Hematopoietic multipotent progenitor cell treated with erythropoietin and hydrocortisone succinate and interleukin-3 and kit ligand, for 15 days (in vitro differentiated cells): ENCODE results near the gene MPHOSPH9.

Source experiments
- DNase-seq: peaks from one replicate; pipeline ENCODE4 v3.0.0-alpha.2; 2015; ENCODE audit warnings: low spot score

Gene MPHOSPH9

DNA sequence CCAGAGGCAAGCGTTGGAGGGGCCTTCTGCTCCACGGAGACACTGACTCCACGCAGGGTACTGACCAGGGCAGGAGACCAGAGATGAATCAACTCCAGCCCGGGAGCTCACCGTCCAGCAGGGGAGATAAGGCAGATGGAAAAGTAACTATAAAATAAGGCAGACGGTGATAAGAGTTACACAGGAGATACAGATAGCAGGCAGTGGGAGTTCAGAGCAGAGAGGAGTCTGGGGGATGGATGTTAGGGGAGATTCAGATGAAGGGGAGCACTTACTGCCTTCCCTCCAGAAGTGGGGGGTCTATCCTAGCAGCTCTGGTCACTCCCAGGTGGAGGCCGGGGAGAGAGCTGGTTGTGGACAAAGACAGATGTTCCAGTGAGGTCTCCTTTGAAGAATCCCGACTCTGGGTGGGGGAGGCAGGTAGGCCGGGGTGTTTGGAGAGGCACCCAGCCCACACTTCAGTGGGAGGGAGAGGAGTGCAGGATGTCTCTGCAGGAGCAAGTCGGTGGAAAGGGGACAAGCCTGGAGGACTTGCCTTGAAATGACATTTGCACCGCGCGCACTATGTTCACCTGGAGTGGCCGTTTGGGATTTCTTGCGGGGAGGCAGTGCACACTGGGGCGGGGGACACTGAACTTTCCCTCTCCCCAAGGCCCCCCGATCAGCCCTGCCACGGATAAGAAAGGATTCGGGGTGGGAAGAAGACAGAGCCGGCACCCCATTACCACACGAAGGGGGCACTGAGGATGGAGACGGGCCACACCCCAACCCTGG, 83.3 kb downstream of the MPHOSPH9 start:
- no peak for DNase-seq

DNA sequence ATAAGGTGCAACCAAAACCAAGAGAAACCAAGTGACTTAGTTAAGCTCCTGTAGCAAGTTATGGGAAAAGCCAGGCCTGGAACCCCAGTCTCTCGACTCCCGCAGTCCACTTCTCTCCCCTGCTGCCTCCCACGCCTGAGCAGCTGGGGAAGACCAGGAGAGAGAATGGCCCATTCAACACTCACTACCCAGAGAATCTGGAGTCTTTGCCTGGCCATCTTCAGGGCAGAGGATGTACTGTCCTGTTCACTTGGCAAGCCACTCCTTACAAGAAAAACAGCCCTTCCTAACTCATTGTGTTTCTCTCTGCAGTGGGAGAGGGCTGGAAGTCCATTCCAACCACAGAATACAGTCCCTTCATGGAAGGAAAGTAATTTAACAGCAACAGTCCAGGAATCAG, 83.9 kb downstream of the MPHOSPH9 start:
- no peak for DNase-seq

DNA sequence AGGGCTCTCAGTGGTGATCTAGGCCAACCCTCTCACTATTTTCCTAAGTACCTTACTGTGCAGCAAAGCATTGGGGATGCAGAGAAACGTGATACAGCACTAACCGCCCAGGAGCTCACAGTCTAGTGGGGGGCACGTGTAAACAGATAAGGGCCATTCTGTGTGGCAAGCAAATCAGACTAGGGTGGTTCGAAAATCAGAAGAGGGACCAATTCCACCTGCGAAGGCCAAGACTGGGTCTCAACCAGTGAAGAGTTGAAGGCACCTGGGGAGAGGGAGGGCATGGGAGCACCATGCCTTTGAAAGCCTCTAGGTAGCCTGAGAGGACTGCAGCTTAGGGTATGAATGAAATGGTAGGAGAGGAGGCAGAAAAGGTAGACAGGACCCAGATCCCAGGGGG, 84.3 kb downstream of the MPHOSPH9 start:
- no peak for DNase-seq

DNA sequence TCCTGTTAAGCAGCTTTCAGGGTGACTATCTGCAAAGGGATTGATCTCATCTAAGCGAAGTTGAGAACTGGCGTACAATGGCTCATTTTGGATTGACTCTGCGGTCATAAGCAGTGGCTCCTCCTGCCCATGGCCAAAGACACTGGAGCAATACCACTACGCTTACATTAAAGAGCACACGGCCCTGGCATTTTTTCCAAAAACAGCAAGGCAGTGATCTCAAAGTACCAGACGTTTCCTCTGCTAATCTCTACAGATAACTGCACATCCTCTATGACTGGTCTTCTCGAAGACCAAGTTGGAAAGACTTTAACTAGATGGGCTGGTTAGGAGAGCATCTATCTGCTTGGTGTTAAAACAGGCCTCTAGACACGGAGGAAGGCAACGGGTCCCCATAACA, 84.7 kb downstream of the MPHOSPH9 start:
- DNase-seq, result no peak

DNA sequence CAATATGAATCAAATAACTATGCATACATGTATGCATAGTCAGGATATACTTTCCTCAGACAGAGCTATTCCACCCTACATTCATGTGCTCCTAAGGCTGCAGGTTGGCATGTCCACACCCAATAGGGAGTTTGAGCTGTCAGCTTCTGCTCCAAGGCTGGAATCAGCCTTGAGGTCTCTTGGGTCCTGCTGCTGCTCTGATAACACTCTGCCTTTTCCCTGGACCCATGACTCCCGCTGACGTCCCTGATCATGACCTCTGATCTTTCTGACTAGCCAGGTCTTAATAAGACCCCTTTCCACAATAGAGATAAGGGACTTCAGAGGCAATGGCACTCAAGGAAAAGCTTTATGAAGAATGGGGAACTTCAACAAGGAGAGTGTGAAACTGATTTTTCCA, 87.7 kb downstream of the MPHOSPH9 start:
- no peak for DNase-seq

DNA sequence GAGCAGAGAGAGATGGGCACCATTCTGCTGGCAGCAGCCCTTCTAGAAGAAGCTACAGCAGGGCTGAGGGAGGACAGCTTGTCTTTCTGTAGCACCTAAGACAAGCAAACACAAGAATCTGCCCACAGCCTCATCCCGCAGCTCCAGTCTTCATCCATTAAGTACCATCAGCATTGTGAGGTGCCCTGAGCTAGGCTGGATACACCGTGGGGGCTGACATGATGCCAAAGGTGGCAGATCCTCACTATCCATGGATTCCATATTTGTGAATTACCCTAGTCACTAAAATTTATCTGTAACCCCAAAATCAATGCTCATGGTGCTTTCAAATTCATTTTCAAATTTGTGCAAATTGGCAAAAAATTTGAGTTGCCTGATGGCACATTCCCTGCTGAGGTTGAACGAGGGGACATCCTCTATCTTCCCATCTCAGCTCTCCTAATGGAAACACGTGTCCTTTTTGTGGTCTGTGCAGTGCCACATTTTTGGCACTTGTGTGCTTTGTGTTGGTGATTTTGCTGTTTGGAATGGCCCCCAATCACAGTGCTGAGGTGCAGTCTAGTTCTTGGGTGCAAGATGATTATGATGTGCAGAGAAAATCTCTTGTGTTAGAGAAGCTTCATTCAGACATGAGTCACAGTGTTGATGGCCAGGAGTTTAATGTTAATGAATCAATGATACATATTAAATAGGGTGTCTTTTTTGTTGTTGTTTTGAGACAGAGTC, 89.0 kb downstream of the MPHOSPH9 start:
- no peak for DNase-seq

DNA sequence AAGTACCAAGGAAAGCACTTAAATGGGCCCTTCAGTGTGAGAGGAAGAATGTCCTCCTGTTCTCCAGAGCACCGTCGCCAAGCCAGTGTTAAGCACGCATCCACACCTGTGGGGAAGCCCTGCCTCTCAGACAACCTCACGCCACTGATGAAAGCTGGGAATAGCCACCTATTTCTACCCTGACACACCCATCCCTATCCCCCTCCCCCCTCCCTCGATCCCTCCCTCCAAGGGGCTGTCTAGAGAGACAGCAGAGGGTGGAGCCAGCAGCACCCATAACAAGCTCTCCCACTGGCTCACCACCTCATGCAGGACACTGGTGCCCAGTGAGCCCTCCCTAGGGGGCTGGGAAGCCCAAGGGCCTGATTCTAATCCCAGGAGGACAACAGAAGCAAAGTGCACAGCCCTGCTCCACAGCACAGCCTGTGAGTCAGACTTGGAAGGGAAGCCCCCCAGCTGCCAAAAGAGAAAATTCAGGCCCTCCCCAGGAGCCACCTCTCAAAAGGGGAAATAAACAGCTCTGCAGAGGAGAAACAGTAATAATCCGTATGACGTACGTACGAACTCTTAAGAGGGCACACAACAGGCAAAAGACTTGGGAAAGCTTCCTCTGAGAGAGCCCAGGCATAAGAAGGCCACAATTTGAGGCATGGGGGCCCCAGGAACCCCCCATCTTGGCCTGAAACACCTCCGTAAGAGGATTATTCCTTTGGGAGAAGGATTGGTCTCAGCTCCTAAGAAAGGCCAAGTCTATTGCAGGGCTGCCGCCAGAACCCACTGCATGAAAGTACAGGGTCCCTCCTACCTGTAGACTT, 89.8 kb downstream of the MPHOSPH9 start:
- DNase-seq, result no peak

DNA sequence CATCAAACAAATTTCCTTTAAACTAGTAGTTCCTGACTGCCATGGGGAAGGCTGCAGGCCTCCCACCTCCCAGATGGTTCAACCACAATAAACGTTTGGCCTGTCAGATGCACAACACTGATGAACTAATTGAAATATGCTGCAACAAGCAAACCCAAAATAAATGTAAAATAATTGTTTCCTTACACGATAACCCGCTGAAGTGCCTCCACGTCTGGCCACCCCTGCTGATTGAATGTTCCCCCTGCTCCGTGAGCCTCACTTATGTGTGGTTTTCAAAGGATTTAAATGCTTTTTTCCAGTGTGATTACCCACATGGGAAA, 90.5 kb downstream of the MPHOSPH9 start:
- DNase-seq, result no peak

DNA sequence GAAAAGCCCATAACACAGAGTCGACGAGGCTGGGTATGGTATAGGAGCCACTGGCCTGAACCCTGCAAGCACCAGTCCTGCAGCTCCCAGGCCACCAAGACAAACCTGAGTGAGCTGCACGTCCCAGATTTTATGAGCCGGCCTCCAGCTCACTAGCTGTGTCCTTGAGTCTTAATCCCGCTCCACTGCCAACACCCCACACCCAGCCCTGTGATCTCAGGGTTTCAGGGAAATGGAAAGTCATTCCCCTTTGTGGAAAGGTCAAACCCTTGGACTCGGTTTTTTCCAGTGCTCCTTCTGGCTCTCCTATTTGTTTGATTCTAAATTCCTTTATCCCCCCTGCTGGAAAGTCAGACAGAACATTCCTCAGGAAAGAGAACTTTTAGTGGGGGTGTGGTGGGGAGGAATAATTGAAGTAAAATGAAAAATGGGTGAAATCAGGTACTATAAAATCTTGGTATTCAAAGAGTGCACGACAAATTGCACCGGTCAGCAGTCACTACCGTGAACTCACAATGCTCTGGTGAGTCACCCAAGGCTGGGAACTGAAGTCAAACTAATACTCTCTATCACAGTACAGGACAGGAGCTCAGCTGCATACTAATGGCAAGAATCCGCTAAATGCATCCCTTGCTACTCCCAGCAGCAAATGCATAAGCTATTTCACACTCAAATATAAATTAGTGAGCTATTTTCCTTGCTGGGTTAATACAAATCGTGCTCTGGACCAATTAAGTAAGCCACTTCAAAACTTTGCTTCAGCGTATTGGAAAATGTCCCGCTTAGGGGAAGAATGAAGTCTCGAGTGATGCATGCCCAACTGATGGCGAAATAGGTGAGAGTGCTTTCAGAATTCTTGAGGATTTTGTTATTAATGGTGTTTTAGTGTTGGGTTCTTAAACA, 91.1 kb downstream of the MPHOSPH9 start:
- no peak for DNase-seq

DNA sequence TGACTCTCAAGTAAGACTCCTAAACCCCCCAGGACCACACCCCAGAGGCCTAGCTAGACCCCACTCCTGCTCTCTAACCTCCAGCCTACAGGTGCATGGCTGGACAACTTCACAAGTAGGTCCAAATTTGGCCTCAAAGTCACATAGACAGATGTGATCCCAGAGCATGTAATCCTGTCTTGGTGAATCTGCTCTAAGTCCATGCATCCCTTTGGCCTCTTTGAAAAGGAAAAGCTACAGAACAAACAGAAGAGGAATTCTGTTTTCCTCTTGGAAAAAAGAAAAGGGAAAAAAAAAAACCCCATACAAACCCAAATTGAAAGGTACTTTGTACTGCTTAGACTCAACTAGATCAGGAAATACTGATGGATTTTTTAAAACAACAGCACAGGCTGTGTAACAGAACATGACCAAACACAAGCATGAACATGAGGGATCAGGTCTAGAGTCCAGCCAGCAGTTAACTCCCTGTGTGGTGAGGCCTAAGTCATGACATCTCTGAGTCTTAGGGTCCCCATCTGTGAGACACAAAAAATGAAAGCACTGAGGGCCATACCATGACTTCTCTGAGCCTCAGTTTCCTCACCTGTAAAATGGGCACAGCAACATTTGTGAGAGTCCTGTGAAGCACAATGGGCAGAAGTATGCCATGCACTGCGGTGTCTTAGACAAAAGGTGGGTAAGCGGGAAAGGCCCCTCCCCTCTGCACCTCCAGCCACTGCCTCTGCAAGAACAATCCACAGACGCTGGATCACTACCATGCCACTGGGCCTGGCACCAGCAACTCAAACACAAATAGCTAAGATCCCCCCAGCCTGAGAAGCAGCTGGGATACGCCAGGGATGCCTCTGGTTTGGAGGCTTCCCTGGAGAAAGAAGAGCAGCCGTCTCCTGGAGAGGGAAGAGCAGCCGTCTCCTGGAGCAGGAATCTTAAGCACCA, 92.0 kb downstream of the MPHOSPH9 start:
- no peak for DNase-seq

DNA sequence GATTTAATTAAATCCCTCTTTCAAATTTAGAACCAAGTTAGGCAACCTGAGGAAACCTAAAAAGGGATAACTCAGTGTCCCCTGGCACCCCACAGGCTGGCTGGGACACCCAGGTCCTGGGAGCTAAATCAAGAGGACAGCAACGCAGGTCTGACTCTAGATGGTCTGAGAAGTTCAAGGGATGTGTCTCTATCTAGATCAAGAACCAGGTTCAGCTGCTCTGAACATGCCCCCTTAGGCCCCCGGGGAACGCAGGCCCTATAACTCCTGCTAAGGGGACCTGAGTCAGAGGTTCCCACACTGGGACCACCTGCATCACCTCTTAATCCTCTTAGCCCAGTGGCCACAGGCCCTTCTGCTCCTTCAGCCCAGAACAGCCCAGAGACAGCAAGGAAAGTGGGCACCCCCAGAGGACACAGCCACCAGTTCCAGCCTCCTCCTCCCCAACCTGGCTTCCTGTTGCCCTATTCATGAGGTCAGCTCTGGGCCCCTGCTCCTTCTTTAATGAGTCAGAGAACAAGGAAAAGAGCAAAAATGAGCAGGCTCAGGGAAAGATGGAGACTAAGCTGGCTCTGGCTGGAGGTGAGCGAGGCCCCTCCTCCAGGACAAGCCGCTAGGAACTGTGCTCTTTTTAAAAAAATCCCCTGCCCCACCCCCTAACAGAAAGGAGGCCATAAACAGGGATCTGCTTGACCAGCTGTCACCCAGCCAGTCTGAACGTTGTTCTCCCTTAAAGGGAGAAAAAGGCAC, 92.8 kb downstream of the MPHOSPH9 start:
- no peak for DNase-seq

DNA sequence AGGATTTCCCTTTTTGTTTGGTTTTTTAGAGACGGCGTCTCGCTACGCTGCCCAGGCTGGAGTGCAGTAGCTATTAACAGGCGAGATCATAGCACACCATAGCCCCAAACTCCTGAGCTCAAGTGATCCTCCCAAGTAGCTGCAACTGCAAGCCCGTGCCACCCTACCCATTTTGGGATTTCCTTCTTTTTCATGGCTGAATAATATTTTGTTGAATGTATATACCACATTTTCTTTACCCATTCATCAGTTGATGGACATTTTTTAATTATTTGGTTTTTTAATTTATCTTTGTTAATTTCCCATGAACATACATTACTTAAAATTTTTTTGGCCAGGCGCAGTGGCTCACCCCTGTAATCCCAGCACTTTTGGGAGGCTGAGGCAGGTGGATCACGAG, 97.3 kb downstream of the MPHOSPH9 start:
- no peak for DNase-seq

DNA sequence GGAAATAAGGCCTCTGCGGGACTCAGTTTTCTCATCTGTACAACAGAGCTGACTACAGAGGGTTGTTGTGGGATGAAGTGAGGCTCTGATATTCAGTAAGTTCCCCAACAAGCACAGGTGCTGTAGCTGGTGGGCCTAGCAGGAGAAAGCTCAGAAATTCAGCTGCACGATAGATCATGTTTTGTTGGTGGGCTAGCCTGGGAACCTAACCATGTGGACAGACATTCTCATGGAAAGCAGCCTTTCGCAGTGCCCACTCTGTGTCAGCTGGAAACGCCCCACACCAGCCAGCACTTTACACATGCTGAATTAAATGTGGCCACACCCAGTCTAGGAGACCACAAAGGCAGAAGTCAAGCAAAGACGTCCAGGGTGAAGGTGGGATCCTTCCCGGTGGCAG, 98.1 kb downstream of the MPHOSPH9 start:
- no peak for DNase-seq

DNA sequence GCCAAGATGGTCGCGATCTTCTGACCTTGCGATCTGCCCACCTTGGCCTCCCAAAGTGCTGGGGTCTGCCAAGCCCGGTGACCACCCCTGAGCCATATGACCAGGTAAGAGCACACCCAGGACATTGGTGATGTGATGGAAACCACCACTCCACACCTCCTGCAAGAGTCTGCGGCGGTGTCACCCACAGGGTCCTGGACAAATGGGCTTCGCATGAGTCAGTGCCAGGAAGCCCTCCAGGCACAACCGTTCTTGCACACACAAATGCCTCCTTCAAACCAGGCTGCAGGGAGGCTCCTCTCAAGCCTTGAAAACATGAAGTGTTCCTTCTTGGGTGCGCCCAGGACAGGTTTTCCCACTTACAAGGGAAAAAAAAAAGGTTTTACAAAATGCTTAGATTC, 98.7 kb downstream of the MPHOSPH9 start:
- no peak for DNase-seq

DNA sequence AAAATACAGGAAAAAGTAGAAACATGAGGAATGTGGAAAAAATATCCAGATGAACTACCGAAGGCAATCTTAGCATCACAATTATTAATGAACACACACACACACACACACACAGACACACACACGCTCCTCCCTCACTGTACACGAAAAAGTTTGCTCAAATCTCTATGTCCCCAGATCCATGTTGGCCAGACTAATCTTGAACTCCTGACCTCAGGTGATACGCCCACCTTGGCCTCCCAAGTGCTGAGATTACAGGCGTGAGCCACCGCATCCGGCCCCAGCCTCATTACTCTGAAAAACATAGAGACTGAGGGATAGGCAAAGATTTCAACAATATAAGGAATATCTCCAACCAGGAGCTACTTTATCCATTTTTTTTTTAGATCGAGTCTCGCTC, 99.2 kb downstream of the MPHOSPH9 start:
- no peak for DNase-seq

DNA sequence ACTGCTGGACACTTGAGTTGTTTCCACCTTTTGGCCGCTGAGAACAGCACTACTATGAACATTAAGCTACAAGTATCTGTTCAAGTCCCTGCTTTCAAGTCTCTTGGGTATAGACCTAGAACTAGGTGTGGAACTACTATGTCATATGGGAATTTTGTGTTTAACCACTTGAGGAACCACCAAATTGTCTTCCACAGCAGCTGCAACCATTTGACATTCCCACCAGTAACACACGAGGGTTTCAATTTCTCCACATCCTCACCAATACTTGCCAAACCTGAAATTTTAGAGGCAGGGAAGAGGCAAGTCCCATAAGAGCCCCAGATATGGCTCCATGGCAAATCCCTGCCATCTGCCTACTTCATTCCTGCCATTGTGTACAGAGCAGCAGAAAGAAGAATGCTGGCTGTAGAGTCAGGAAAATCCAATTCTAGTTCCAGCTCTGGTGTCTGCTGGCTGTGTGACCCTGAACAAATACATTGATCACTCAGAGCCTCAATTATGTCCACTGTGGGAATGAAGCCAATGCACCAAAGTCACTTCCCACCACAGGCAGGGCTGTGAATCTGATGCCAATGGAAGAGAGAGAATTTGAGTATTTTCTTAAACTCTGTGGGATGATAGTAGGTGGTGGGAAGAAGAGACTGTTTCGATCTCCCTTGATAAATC, 99.9 kb downstream of the MPHOSPH9 start:
- no peak for DNase-seq

DNA sequence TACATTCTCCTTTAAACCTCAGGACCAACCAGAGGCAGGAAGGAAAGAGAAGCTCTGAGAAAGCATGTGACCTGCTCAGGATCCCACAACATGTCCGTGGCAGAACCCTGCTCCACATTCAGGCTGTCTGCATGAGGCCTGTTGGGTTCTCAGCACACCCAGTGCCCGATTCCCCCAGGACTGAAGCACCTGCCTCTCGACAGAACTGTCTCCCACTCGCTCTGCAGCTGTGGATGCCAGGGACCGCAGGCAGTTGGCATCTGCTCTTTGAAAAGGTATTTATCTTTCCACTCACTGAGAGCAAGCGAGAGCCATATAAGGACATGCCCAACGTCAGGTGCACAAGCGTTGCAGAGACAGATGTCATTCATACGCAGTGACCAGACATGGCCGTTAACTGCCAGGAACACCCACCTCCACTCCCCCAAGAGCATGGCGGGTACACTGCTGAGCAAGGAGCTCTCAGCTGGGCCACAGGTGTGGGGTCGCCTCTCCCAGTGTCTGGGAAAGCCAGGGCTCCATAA, 101.0 kb downstream of the MPHOSPH9 start:
- no peak for DNase-seq

DNA sequence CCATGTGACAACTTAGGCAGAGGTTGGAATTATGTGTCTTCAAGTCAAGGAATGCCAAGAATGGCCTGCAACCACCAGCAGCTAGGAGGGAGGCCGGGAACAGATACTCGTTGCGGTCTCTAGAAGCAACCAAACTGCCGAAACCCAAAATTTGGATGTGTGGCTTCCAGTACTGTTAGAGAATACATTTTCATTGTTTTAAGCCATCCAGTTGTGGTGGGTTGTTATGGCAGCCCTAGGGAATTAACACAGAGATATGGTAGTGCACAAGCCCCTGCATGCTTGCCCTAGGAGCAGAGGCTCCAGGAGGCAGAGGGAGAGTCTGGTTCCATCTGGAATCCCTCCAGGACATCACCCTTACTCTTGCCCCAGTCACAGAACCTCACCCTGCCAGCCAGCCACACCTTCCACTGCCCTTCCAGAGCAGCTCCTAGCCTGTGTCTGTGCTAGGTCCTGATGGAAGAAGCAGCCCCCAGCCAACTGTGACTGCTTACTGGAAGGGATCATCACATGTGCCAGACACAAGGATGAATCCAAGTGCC, 101.6 kb downstream of the MPHOSPH9 start:
- DNase-seq, result no peak

DNA sequence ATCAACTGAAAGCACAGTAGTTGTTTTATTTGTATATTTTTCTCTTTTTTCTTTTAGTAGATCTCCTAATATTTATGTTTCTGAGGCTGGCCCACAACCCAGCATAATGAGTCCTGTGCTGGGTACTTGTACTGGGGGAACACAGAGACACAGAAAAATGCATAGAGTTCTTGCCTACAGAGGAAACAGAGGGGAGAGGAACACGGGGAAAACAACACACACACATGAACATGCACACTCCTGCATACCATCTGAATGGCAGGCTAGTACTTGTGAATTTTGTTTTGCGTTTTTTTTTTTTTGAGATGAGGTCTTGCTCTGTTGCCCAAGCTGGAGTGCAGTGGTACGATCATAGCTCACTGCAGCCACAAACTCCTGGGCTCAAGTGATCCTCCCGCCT, 103.3 kb downstream of the MPHOSPH9 start:
- no peak for DNase-seq
